ENCODE data around the gene TSHZ2.

Gene TSHZ2

DNA sequence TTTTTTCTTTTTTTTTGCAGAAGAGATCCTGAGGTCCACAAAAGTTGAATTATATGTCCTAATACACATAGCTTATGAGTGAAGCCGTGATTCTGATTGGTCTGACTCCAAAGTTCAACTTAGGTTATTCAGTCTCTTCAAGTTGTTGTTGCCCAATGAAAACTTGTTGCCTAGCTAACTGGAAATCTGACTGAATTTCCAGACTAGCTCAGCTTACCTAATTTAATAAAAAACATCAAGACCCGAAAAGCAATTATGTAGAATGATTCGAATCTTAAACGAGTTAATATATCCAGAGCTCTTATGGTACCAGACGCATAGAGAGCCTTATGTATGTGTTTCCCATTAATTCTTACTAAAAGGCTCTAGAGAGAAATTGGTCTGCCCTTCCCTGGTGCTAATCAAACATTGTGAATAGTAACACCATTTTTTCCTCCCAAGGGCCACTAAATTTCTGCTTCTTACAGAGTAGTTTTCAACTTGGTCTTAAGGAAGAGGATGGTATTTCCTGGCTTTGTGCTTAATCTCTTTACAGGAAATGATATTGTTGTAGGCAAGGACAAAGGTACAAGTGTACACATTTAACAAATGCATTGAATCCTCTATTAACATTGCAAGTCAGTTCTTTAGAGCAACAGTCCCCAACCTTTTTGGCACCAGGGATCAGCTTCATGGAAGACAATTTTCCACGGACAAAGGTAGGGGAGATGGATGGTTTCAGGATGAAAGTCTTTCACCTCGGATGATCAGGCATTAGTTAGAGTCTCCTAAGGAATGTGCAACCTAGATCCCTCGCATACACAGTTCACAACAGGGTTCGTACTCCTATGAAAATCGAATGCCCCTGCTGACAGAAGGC is 107.9 kb downstream of the TSHZ2 start:
- H3K27me3 ChIP-seq (ENCODE audit: low read depth, low read length), result no peaks in the 10 kb centered on the region
- no peaks in the 10 kb centered on the region for H3K36me3 ChIP-seq (replicated peaks; ENCODE audit: low read depth, low read length)
- no peaks in the 10 kb centered on the region for H4K20me1 ChIP-seq (ENCODE audit: insufficient read depth, low read length)
- no peaks in the 10 kb centered on the region for H3K9me3 ChIP-seq (ENCODE audit: insufficient read depth, low read length)
- H3K4me3 ChIP-seq (ENCODE audit: low read length), result no peak overlapping the region
- H3K4me2 ChIP-seq (ENCODE audit: low read length), result no peak overlapping the region
- H3K27ac ChIP-seq (ENCODE audit: low read length), result no peak overlapping the region
- H3K9ac ChIP-seq (ENCODE audit: low read length), result no peak overlapping the region
- no peaks in the 10 kb centered on the region for H3K4me1 ChIP-seq (ENCODE audit: low read length)
- no peak for TF ChIP-seq EZH2phosphoT487 (IDR thresholded peaks at IDR 0.05; ENCODE audit: low read depth)
- TF ChIP-seq, protein P1, sequence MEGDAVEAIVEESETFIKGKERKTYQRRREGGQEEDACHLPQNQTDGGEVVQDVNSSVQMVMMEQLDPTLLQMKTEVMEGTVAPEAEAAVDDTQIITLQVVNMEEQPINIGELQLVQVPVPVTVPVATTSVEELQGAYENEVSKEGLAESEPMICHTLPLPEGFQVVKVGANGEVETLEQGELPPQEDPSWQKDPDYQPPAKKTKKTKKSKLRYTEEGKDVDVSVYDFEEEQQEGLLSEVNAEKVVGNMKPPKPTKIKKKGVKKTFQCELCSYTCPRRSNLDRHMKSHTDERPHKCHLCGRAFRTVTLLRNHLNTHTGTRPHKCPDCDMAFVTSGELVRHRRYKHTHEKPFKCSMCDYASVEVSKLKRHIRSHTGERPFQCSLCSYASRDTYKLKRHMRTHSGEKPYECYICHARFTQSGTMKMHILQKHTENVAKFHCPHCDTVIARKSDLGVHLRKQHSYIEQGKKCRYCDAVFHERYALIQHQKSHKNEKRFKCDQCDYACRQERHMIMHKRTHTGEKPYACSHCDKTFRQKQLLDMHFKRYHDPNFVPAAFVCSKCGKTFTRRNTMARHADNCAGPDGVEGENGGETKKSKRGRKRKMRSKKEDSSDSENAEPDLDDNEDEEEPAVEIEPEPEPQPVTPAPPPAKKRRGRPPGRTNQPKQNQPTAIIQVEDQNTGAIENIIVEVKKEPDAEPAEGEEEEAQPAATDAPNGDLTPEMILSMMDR (IDR thresholded peaks at IDR 0.05; ENCODE audit: low read depth, low read length), result no peak
- H3K79me2 ChIP-seq (ENCODE audit: low read length), result no peaks in the 10 kb centered on the region
- H2AFZ ChIP-seq (ENCODE audit: low read depth, low read length), result no peak overlapping the region

DNA sequence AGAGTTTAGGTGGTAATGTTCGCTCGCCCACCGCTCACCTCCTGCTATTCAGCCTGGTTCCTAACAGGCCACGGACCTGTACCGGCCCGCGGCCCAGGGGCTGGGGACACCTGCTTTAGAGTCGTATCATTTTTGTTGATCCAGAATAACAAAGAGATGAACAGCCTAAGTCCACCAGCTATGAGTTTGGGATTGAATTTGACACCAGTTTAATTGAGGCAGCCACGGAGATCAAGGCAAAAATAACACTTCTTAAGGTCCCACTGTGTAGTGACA is 108.5 kb downstream of the TSHZ2 start:
- TF ChIP-seq, protein P1 (IDR thresholded peaks at IDR 0.05; ENCODE audit: low read depth, low read length), result no peak
- TF ChIP-seq EZH2phosphoT487 (IDR thresholded peaks at IDR 0.05; ENCODE audit: low read depth), result no peak
- H4K20me1 ChIP-seq (ENCODE audit: insufficient read depth, low read length), result no peaks in the 10 kb centered on the region
- no peak overlapping the region for H3K4me2 ChIP-seq (ENCODE audit: low read length)
- peaks cover 4% of the 10 kb centered on the region for H3K4me1 ChIP-seq (ENCODE audit: low read length)
- H3K27ac ChIP-seq (ENCODE audit: low read length), result no peak overlapping the region
- H3K27me3 ChIP-seq (ENCODE audit: low read depth, low read length), result no peaks in the 10 kb centered on the region
- no peak overlapping the region for H2AFZ ChIP-seq (ENCODE audit: low read depth, low read length)
- H3K9ac ChIP-seq (ENCODE audit: low read length), result no peak overlapping the region
- no peaks in the 10 kb centered on the region for H3K9me3 ChIP-seq (ENCODE audit: insufficient read depth, low read length)
- no peak overlapping the region for H3K4me3 ChIP-seq (ENCODE audit: low read length)
- H3K36me3 ChIP-seq (replicated peaks; ENCODE audit: low read depth, low read length), result no peaks in the 10 kb centered on the region
- H3K79me2 ChIP-seq (ENCODE audit: low read length), result no peaks in the 10 kb centered on the region

DNA sequence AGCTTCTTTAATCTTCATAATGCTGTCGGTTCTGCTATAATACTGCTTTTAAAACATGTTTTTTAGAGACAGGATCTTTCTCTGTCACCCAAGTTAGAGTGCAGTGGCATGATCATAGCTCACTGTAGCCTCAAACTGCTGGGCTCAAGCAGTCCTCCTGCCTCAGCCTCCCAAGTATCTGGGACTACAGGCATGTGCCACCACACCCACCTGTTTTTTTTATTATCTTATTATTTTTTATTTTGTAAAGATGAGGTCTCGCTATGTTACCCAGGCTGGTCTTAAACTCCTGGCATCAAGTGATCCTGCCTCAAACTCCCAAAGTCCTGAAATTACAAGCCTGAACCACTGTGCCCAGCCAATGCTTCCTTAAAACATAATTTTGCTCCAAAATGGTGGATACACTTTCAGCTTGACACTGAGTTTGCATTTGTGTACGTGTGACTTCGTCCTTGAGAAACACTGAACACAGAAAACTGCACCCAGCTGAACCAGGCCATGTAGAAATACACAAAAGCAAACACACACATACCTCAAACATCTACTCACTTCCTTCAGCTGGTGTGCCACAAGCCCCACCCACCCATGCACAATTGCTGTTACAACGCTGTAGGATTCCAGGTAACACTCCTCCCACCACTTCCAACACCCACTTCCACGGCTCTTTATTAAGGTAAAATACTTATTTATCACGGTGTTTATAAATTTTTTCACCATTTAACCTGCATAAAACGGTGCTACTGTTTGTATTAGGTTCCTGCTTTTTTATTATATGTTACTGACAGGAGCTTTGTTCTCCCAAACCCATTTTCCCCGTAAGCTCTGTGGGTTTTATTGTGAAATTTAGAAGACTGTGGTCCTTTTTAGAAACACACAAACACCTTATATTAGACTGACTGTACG is 109.1 kb downstream of the TSHZ2 start:
- no peaks in the 10 kb centered on the region for H3K27me3 ChIP-seq (ENCODE audit: low read depth, low read length)
- H3K4me1 ChIP-seq (ENCODE audit: low read length), result peaks cover 10% of the 10 kb centered on the region
- H3K4me3 ChIP-seq (ENCODE audit: low read length), result no peak overlapping the region
- no peak for TF ChIP-seq EZH2phosphoT487 (IDR thresholded peaks at IDR 0.05; ENCODE audit: low read depth)
- TF ChIP-seq, protein P1 (IDR thresholded peaks at IDR 0.05; ENCODE audit: low read depth, low read length), result no peak
- no peaks in the 10 kb centered on the region for H4K20me1 ChIP-seq (ENCODE audit: insufficient read depth, low read length)
- H3K79me2 ChIP-seq (ENCODE audit: low read length), result no peaks in the 10 kb centered on the region
- H3K9me3 ChIP-seq (ENCODE audit: insufficient read depth, low read length), result no peaks in the 10 kb centered on the region
- no peaks in the 10 kb centered on the region for H3K36me3 ChIP-seq (replicated peaks; ENCODE audit: low read depth, low read length)
- no peak overlapping the region for H3K27ac ChIP-seq (ENCODE audit: low read length)
- H3K9ac ChIP-seq (ENCODE audit: low read length), result no peak overlapping the region
- H3K4me2 ChIP-seq (ENCODE audit: low read length), result no peak overlapping the region
- H2AFZ ChIP-seq (ENCODE audit: low read depth, low read length), result no peak overlapping the region
